Heart right ventricle (tissue), 16 donors: ENCODE measurements around the gene KCNMA1. TPM values are rescaled to one million over a fixed set of nuclear protein-coding genes. Genes with fewer than 3 reads are reported as not detected.

Experiments
- ATAC-seq, 8 donors: fragments of 200-7000 bp; cut with Tn5 transposase; one replicate each; pipeline ENCODE4 v1.9.1; 2020; ENCODE audit warnings: mild to moderate bottlenecking in 8 of 8, moderate library complexity in 8 of 8, moderate number of reproducible peaks in 1 of 8
- DNase-seq, 2 donors: peaks; one replicate each; pipeline ENCODE4 v3.0.0-alpha.2; 2020
- H3K27ac ChIP-seq, 10 donors: fragments of 200-600 bp; sonication (generic) in 2 of 10; one replicate each; pipeline versions ENCODE4 v1.5.0 to v1.8.0; 2020 to 2022; ENCODE audit warnings: mild to moderate bottlenecking in 3 of 10
- H3K27me3 ChIP-seq, 7 donors: fragments of 200-600 bp; one replicate each; pipeline ENCODE4 v1.8.0; 2021 to 2022; ENCODE audit warnings: mild to moderate bottlenecking in 2 of 7
- H3K36me3 ChIP-seq, 9 donors: fragments of 200-600 bp; sonication (generic) in 1 of 9; one replicate each; pipeline versions ENCODE4 v1.5.0 to v1.8.0; 2020 to 2022; ENCODE audit warnings: mild to moderate bottlenecking in 2 of 9
- H3K4me1 ChIP-seq, 9 donors: fragments of 200-600 bp; sonication (generic) in 1 of 9; one replicate each; pipeline versions ENCODE4 v1.5.0 to v1.8.0; 2020 to 2022; ENCODE audit warnings: mild to moderate bottlenecking in 4 of 9
- H3K4me3 ChIP-seq, 10 donors: fragments of 200-600 bp; sonication (generic) in 2 of 10; one replicate each; pipeline versions ENCODE4 v1.5.0 to v1.8.0; 2020 to 2022; ENCODE audit warnings: mild to moderate bottlenecking in 7 of 10, moderate library complexity in 2 of 10
- H3K9me3 ChIP-seq, 11 donors: fragments of 200-600 bp in 10 of 11; sonication (generic) in 2 of 11; one replicate each; pipeline versions ENCODE4 v1.5.0 to v1.8.0; 2013 to 2022; ENCODE audit warnings: mild to moderate bottlenecking in 2 of 11, control low read depth in 1 of 11, moderate library complexity in 1 of 11
- CTCF ChIP-seq, 9 donors: fragments of 200-600 bp; sonication (generic) in 2 of 9; IDR thresholded peaks; one replicate each; pipeline versions ENCODE4 v1.5.0 to v1.8.0; 2021 to 2022; ENCODE audit warnings: antibody characterized with exemption in 9 of 9, mild to moderate bottlenecking in 5 of 9, moderate library complexity in 1 of 9
- WGBS, 2 donors: extraction: QIAGEN DNeasy Blood & Tissue Kit; methylation state at CpG; one replicate each; pipeline ENCODE4 v1.1.7; 2013; ENCODE audit warnings: inconsistent platforms in 1 of 2; 5-methylcytosine and 5-hydroxymethylcytosine counted together
- intact Hi-C, 10 donors: fragments of 100-400 bp; cut with DNase I; formaldehyde crosslinking; loops; one replicate each; pipeline versions ENCODE4 v1.11.1 to v1.14.2; 2022
- polyA plus RNA-seq, 2 donors: library from polyadenylated mRNA; stranded (reverse); fragments of 200-250 nt; gene quantifications; one replicate each; pipeline ENCODE4 v1.2.3, GENCODE V29; 2013
- total RNA-seq, 10 donors: library from RNA; stranded (reverse); fragmentation: NEBNext Ultra II Directional in 3 of 10; extraction: Animal tissue kit (Norgen Biotek cat#: 25700) in 3 of 10; gene quantifications; one replicate each; pipeline versions ENCODE4 v1.2.1 to v1.2.4, GENCODE V29; 2021 to 2023
- donor health status: Arrhythmogenic right ventricular cardiomyopathy.
- donor health status: ischemic (EF 13 %, LVEDD 7.1; RV severe dilation, severe dysfunction).
- donor health status: healthy with polysubstance abuse.
- donor health status: DM: no; HTN: yes; CAD: no.
- donor health status: DM: no; HTN: no; CAD: no.
- donor health status: ischemic (EF 25% LVEDD 6.9; RV normal size, moderate dysfunction).
- donor health status: ischemic (EF 25% LVEDD 5.7; RV mildly dilated, moderate dysfunction).
- donor health status: healthy.
- donor health status: DM: yes; HTN: yes; CAD: no.
- donor health status: Ischemic cardiomyopathy.
- donor health status: ischemic (EF 35%, LVEDD 5.7; RV mildly dilated, moderate dysfunction).
- donor health status: nonischemic (EF 11% LVEDD 7.7; RV severe dilation, severe dysfunction).
- donor health status: DM: yes; HTN: yes; CAD: no.
- donor health status: PGD.
- donor health status: ischemic (EF 29% LVEDD 5.4; RV normal size, mild dysfunction).
- donor health status: nonischemic (EF 23%, LVEDD 6.1; RV moderate dilation, normal function).

The KCNMA1 gene
- total and polyA plus RNA-seq, 12 donors, result 0.59 to 5.3 (median 1.6) TPM

- H3K4me3 ChIP-seq, result no peak overlapping the region
- no peak overlapping the region for H3K27ac ChIP-seq
- no peak for TF ChIP-seq CTCF (IDR thresholded peaks at IDR 0.05)
- no peak for ATAC-seq
- H3K27me3 ChIP-seq, result peaks cover 0 to 19% (median 0%) of the 10 kb centered on the region in 7 donors
- no peaks in the 10 kb centered on the region for H3K36me3 ChIP-seq
- no peaks in the 10 kb centered on the region for H3K9me3 ChIP-seq
- intact Hi-C loops, result no loop called here
- DNase-seq, result no peak
- 77 to 79% methylated on average over 6 of the region's 6 CpGs for WGBS, 2 donors
- peaks cover 0 to 46% (median 0%) of the 10 kb centered on the region in 9 donors for H3K4me1 ChIP-seq
Observed at GRCh38 chr10:77620731-77621130, 16.9 kb downstream of the KCNMA1 start.

- ATAC-seq (peak in 1 of 8 donors; percentile 41), DNase-seq (no peak)
- intact Hi-C loops, result no loop called here
- peaks cover 0 to 46% (median 0%) of the 10 kb centered on the region in 9 donors for H3K4me1 ChIP-seq
- TF ChIP-seq CTCF (IDR thresholded peaks at IDR 0.05), result no peak
- peaks cover 0 to 25% (median under 1%) of the 10 kb centered on the region in 7 donors for H3K27me3 ChIP-seq
- no peaks in the 10 kb centered on the region for H3K9me3 ChIP-seq
- no peaks in the 10 kb centered on the region for H3K36me3 ChIP-seq
- WGBS, 2 donors, result 87 to 91% methylated on average over 13 of the region's 13 CpGs
- no peak overlapping the region for H3K4me3 ChIP-seq
- no peak overlapping the region for H3K27ac ChIP-seq
Observed at GRCh38 chr10:77619964-77620703, 17.5 kb downstream of the KCNMA1 start.

GRCh38 chr10:77618117-77618516, 19.5 kb downstream of the KCNMA1 start:
- Histone ChIP-seq H3K36me3 (no peaks in the 10 kb centered on the region), H3K27me3 (peaks cover 0 to 27% (median 3%) of the 10 kb centered on the region in 7 donors), H3K4me1 (peaks cover 0 to 38% (median 0%) of the 10 kb centered on the region in 9 donors), H3K27ac (no peak overlapping the region), H3K9me3 (no peaks in the 10 kb centered on the region), H3K4me3 (no peak overlapping the region)
- no peak for TF ChIP-seq CTCF (IDR thresholded peaks at IDR 0.05)
- WGBS, 2 donors, result 68 to 71% methylated on average over 4 of the region's 4 CpGs
- ATAC-seq, result no peak
- intact Hi-C loops, result no loop called here
- DNase-seq, result no peak

GRCh38 chr10:77616766-77617165, 20.8 kb downstream of the KCNMA1 start:
- WGBS, 2 donors, result 82 to 83% methylated on average over 5 of the region's 5 CpGs
- Histone ChIP-seq H3K27ac (no peak overlapping the region), H3K36me3 (no peaks in the 10 kb centered on the region), H3K27me3 (peaks cover 0 to 27% (median 5%) of the 10 kb centered on the region in 7 donors), H3K4me3 (no peak overlapping the region), H3K4me1 (peaks cover 0 to 26% (median 0%) of the 10 kb centered on the region in 9 donors), H3K9me3 (no peaks in the 10 kb centered on the region)
- ATAC-seq (no peak), DNase-seq (no peak)
- no peak for TF ChIP-seq CTCF (IDR thresholded peaks at IDR 0.05)
- intact Hi-C loops, result no loop called here
